HFF-Myc (cell line): ENCODE measurements around the gene SEPHS2.

Source experiments
- DNase-seq: peaks from one replicate; pipeline ENCODE4 v3.0.0-alpha.2; 2011; ENCODE audit warnings: low read depth; ENCODE audit errors: extremely low read depth
- H3K4me3 ChIP-seq: replicated peaks from 2 replicates; pipeline ENCODE4 v1.5.1; 2011; ENCODE audit warnings: low read depth, mild to moderate bottlenecking, control low read depth, low read length
- TF ChIP-seq, protein P1 (sequence below): IDR thresholded peaks from 2 replicates; pipeline ENCODE4 v1.5.1; 2012; ENCODE audit warnings: mild to moderate bottlenecking, low read depth, low read length, control low read depth; ENCODE audit errors: missing control alignments

SEPHS2 gene, protein sequence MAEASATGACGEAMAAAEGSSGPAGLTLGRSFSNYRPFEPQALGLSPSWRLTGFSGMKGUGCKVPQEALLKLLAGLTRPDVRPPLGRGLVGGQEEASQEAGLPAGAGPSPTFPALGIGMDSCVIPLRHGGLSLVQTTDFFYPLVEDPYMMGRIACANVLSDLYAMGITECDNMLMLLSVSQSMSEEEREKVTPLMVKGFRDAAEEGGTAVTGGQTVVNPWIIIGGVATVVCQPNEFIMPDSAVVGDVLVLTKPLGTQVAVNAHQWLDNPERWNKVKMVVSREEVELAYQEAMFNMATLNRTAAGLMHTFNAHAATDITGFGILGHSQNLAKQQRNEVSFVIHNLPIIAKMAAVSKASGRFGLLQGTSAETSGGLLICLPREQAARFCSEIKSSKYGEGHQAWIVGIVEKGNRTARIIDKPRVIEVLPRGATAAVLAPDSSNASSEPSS

DNA sequence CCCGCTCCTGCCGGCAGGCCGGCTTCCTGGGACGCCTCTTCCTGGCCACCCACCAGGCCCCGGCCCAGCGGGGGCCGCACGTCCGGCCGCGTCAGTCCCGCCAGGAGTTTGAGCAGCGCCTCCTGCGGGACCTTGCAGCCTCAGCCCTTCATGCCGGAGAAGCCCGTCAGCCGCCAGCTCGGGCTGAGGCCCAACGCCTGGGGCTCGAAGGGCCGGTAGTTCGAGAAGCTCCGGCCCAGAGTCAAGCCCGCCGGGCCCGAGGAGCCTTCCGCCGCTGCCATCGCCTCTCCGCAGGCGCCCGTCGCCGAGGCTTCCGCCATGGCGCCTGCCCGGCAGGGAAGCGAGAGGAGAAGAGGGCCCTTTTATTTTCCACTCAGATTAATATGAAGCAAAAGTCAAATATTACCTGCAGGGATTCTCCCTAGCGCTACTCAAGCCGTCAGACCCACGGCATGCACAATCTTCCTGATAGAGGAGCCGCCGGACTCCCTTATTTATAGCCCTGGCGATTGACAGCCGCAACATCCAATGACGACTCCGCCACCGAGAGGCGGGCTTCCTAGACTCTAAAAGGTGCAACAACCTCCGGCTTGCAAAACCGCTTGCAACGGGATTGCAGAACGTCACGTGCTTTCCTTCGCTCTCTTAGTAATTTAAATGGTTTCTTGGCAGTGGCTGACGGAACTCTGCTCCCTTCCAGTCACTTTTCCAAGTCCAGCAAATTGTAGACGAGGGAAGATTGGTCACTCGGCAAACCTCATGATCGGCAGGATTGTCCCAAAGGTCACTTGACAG lies at the start of gene SEPHS2:
TSS of gene SEPHS2 (minus strand) at position 467 of the 795 bp plus-strand sequence. CDS start at position 320, 147 bp downstream.
- peak; percentile 89 for DNase-seq
- TF ChIP-seq, protein P1, sequence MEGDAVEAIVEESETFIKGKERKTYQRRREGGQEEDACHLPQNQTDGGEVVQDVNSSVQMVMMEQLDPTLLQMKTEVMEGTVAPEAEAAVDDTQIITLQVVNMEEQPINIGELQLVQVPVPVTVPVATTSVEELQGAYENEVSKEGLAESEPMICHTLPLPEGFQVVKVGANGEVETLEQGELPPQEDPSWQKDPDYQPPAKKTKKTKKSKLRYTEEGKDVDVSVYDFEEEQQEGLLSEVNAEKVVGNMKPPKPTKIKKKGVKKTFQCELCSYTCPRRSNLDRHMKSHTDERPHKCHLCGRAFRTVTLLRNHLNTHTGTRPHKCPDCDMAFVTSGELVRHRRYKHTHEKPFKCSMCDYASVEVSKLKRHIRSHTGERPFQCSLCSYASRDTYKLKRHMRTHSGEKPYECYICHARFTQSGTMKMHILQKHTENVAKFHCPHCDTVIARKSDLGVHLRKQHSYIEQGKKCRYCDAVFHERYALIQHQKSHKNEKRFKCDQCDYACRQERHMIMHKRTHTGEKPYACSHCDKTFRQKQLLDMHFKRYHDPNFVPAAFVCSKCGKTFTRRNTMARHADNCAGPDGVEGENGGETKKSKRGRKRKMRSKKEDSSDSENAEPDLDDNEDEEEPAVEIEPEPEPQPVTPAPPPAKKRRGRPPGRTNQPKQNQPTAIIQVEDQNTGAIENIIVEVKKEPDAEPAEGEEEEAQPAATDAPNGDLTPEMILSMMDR, result peak; percentile 38
- H3K4me3 ChIP-seq, result peak within 1 kb of the TSS; percentile 85

DNA sequence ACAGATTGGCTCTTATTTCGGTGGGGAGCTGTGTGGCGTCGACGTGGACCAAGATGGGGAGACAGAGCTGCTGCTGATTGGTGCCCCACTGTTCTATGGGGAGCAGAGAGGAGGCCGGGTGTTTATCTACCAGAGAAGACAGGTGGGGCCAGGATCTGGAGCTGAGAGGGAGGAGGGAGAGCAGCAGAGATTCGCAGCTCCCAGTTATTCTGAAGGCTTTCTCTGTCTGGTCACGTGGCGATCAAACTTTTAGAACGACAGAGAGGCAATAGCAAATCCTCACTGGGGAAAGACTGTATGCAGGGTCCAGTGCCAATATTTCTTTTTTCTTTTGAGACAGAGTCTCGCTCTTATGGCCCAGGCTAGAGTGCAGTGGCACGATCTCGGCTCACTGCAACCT lies 49.0 kb upstream of the SEPHS2 start:
- no peak overlapping the region for H3K4me3 ChIP-seq
- TF ChIP-seq, protein P1, result no peak
- no peak for DNase-seq

- TF ChIP-seq, protein P1, result no peak
These were observed 48.3 kb upstream of the SEPHS2 start for GRCh38 chr16:30493941-30494488.

GRCh38 chr16:30491744-30492308 lies 46.2 kb upstream of the SEPHS2 start:
- no peak overlapping the region for H3K4me3 ChIP-seq
- TF ChIP-seq, protein P1, result no peak
- DNase-seq, result peak; percentile 82

More at GRCh38 chr16:30493941-30494488, 48.3 kb upstream of the SEPHS2 start:
- H3K4me3 ChIP-seq, result no peak overlapping the region
- no peak for DNase-seq

GRCh38 chr16:30491229-30491628 lies 45.6 kb upstream of the SEPHS2 start:
- TF ChIP-seq, protein P1, result no peak
- no peak for DNase-seq
- H3K4me3 ChIP-seq, result no peak overlapping the region

- TF ChIP-seq, protein P1, result no peak
- DNase-seq, result no peak
- H3K4me3 ChIP-seq, result no peak overlapping the region
These were observed 44.5 kb upstream of the SEPHS2 start for GRCh38 chr16:30490210-30490609.
